Endothelial cell of umbilical vein (primary cell): ENCODE data around the gene TBCD. TPM values are rescaled to one million over a fixed set of nuclear protein-coding genes. Genes with fewer than 3 reads are reported as not detected.

Experiments
- BruUV-seq: library from RNA; stranded (reverse); fragments of 400-500 nt; replicated peaks from 2 replicates; lab custom pipeline; 2021; lab: Mats Ljungman, UMichigan
- CTCF ChIA-PET: fragments of 300-600, 350-600 bp; sonication (Branson Sonifier 250); formaldehyde crosslinking; loops from one replicate; lab custom pipeline; 2021; ENCODE audit warnings: antibody characterized with exemption, inconsistent platforms; lab: Charles Lee
- POLR2A ChIA-PET: fragments of 300-600, 350-600 bp; sonication (Branson Sonifier 250); formaldehyde crosslinking; loops from one replicate; lab custom pipeline; 2021; ENCODE audit warnings: antibody characterized with exemption, inconsistent platforms; lab: Charles Lee
- DNase-seq: peaks from one replicate; pipeline ENCODE4 v3.0.0-alpha.2; 2011; ENCODE audit warnings: low read depth, low spot score
- FAIRE-seq: peaks from 2 replicates; lab custom pipeline; 2011; peaks lifted over from hg19 to GRCh38; lab: Jason Lieb, UNC
- H2AFZ ChIP-seq: 2 replicates; pipeline ENCODE4 v1.6.0; 2012; ENCODE audit warnings: low read depth, low read length, control low read depth, inconsistent platforms
- H3K27ac ChIP-seq: 2 replicates; pipeline ENCODE4 v1.5.1; 2011; ENCODE audit warnings: low read depth, mild to moderate bottlenecking, control low read depth, low read length, moderate library complexity; ENCODE audit not compliant: insufficient read depth
- H3K27me3 ChIP-seq, 2 experiments: 2 replicates each; pipeline versions ENCODE4 v1.6.0 to v1.6.1; 2011; ENCODE audit warnings: low read length in 2 of 2, mixed read lengths in 1 of 2; ENCODE audit not compliant: control insufficient read depth in 2 of 2, insufficient read depth in 2 of 2
- H3K36me3 ChIP-seq, 2 experiments: 2 replicates in 1 of 2; 3 replicates in 1 of 2; pipeline ENCODE4 v1.5.1; 2011; ENCODE audit warnings: low read length in 2 of 2, mild to moderate bottlenecking in 1 of 2, moderate library complexity in 1 of 2; ENCODE audit not compliant: control insufficient read depth in 2 of 2, insufficient read depth in 2 of 2; ENCODE audit errors: extremely low read depth in 1 of 2
- H3K4me1 ChIP-seq: 3 replicates; pipeline ENCODE4 v1.5.1; 2011; ENCODE audit warnings: mild to moderate bottlenecking, low read length; ENCODE audit not compliant: control insufficient read depth, insufficient read depth; ENCODE audit errors: extremely low read depth
- H3K4me2 ChIP-seq: 2 replicates; pipeline ENCODE4 v1.6.1; 2011; ENCODE audit warnings: low read length, control low read depth, mixed read lengths; ENCODE audit not compliant: insufficient read depth
- H3K4me3 ChIP-seq, 3 experiments: fragments of 200-600 bp in 1 of 3; sonication (generic), shearing (Covaris generic) in 1 of 3; replicated peaks in 1 of 3; 2 replicates each; pipeline ENCODE4 v1.5.1; 2011 to 2016; ENCODE audit warnings: control low read depth in 3 of 3, low read length in 3 of 3, mild to moderate bottlenecking in 2 of 3, inconsistent platforms in 1 of 3, low read depth in 1 of 3, moderate library complexity in 1 of 3; ENCODE audit not compliant: insufficient read depth in 1 of 3
- H3K79me2 ChIP-seq: 2 replicates; pipeline ENCODE4 v1.6.0; 2012; ENCODE audit warnings: low read length, inconsistent platforms; ENCODE audit not compliant: control insufficient read depth, insufficient read depth
- H3K9ac ChIP-seq: replicated peaks from 2 replicates; pipeline ENCODE3; 2011; ENCODE audit warnings: low read length, control low read depth; ENCODE audit not compliant: insufficient read depth; ENCODE audit errors: extremely low read depth
- H3K9me1 ChIP-seq: replicated peaks from 3 replicates; pipeline ENCODE4 v1.6.0; 2011; ENCODE audit warnings: mild to moderate bottlenecking, low read length; ENCODE audit not compliant: control insufficient read depth, insufficient read depth; ENCODE audit errors: extremely low read depth
- H3K9me3 ChIP-seq: replicated peaks from 2 replicates; pipeline ENCODE4 v1.5.1; 2012; ENCODE audit warnings: low read length, inconsistent platforms; ENCODE audit not compliant: control insufficient read depth, insufficient read depth
- H4K20me1 ChIP-seq: replicated peaks from 2 replicates; pipeline ENCODE3; 2011; ENCODE audit warnings: mild to moderate bottlenecking, low read length; ENCODE audit not compliant: control insufficient read depth, insufficient read depth; ENCODE audit errors: extremely low read depth
- CTCF ChIP-seq, 2 donors: IDR thresholded peaks; 1 replicate in 1 of 2; 2 replicates in 1 of 2; pipeline ENCODE4 v1.5.1; 2011; ENCODE audit warnings: low read length in 2 of 2, mild to moderate bottlenecking in 2 of 2, moderate library complexity in 2 of 2, control low read depth in 1 of 2, inconsistent platforms in 1 of 2, low read depth in 1 of 2; ENCODE audit not compliant: insufficient read depth in 1 of 2; ENCODE audit errors: extremely low read depth in 1 of 2
- EZH2 ChIP-seq: IDR thresholded peaks from 2 replicates; pipeline ENCODE4 v1.6.1; 2012; ENCODE audit warnings: borderline replicate concordance, low read depth, mild to moderate bottlenecking, moderate library complexity, low read length, inconsistent platforms; ENCODE audit not compliant: severe bottlenecking
- FOS ChIP-seq: IDR thresholded peaks from 2 replicates; pipeline ENCODE4 v1.6.1; 2011; ENCODE audit warnings: mild to moderate bottlenecking, low read length, moderate library complexity, borderline replicate concordance; ENCODE audit not compliant: insufficient read depth
- GATA2 ChIP-seq: IDR thresholded peaks from 2 replicates; pipeline ENCODE4 v1.7.0; 2011; ENCODE audit warnings: low read depth, mild to moderate bottlenecking, moderate library complexity, mixed read lengths, low read length; ENCODE audit not compliant: insufficient read length, insufficient read depth
- JUN ChIP-seq: IDR thresholded peaks from 2 replicates; pipeline ENCODE4 v1.6.1; 2011; ENCODE audit warnings: borderline replicate concordance, low read depth; ENCODE audit not compliant: insufficient read length, insufficient read depth
- MAX ChIP-seq: IDR thresholded peaks from 2 replicates; pipeline ENCODE4 v1.6.1; 2011; ENCODE audit not compliant: insufficient read depth, insufficient read length
- MYC ChIP-seq: IDR thresholded peaks from one replicate; pipeline ENCODE4 v1.6.1; 2011; ENCODE audit warnings: mild to moderate bottlenecking, low read depth, low read length
- POLR2A ChIP-seq: IDR thresholded peaks from 2 replicates; pipeline ENCODE4 v1.6.1; 2012; ENCODE audit warnings: low read depth, mild to moderate bottlenecking, control low read depth, low read length
- POLR2AphosphoS5 ChIP-seq: IDR thresholded peaks from 2 replicates; pipeline ENCODE4 v1.6.1; 2012; ENCODE audit warnings: low read depth, mild to moderate bottlenecking, control low read depth, low read length, moderate library complexity; ENCODE audit not compliant: insufficient read depth
- dilution Hi-C: fragments of 300-500 bp; cut with MboI; formaldehyde crosslinking; loops from one replicate; pipeline ENCODE4 v1.15.0; 2019; ENCODE audit warnings: low sequenced_read_pairs; ENCODE audit not compliant: extremely low pct_ligation_motif_present
- intact Hi-C: fragments of 100-400 bp; cut with micrococcal nuclease; formaldehyde crosslinking; loops from one replicate; pipeline ENCODE4 v1.10.0; 2022
- polyA plus RNA-seq, 4 experiments: library from polyadenylated mRNA; depleted of rRNA in 3 of 4; stranded (reverse) in 3 of 4; unstranded in 1 of 4; fragments of >200 nt; gene quantifications; 2 replicates each; pipeline versions ENCODE4 v1.2.1 to v1.2.3, GENCODE V29; 2011 to 2012; ENCODE audit warnings: missing spikeins in 1 of 4
- total RNA-seq: library from RNA; stranded (reverse); gene quantifications from 2 replicates; pipeline ENCODE4 v1.2.3, GENCODE V29; 2021

The TBCD gene
- total and polyA plus RNA-seq, 2 donors (not counting 3 experiments of a cell fraction or from before 2014, with no cell fraction given): 121 to 145 TPM

- H3K4me3 ChIP-seq: no peak overlapping the region
- FAIRE-seq (no peak), DNase-seq (no peak)
- H3K27ac ChIP-seq: no peak overlapping the region
- POLR2A ChIA-PET: no interaction called here
- no peaks in the 10 kb centered on the region for H3K79me2 ChIP-seq
- no peaks in the 10 kb centered on the region for H4K20me1 ChIP-seq
- H3K36me3 ChIP-seq: peaks cover 0 to 2% of the 10 kb centered on the region in 2 experiments
- H3K27me3 ChIP-seq: no peaks in the 10 kb centered on the region
- dilution Hi-C loops: no loop called here
- H3K9me3 ChIP-seq: no peaks in the 10 kb centered on the region
- no TSS peak for BruUV-seq
- CTCF ChIA-PET: interaction anchor here (0.7 to 1.5 kb wide), 3 partner anchors 9 to 26 kb away, joined by 3 to 5 read pairs (median 3); no protein-coding TSS in a partner anchor
- H3K4me2 ChIP-seq: no peak overlapping the region
- peaks cover 7% of the 10 kb centered on the region for H3K4me1 ChIP-seq
- H3K9me1 ChIP-seq: no peaks in the 10 kb centered on the region
- H3K9ac ChIP-seq: no peak overlapping the region
- H2AFZ ChIP-seq: no peak overlapping the region
- TF ChIP-seq MAX: no peak
- no peak for TF ChIP-seq EZH2
- TF ChIP-seq JUN: no peak
- no peak for TF ChIP-seq GATA2
- TF ChIP-seq POLR2AphosphoS5: no peak
- TF ChIP-seq POLR2A: no peak
- TF ChIP-seq CTCF (IDR thresholded peaks at IDR 0.05; ENCODE audit: extremely low read depth in 1 of 2, insufficient read depth in 1 of 2, low read depth in 1 of 2, low read length in 2 of 2): no peak
- TF ChIP-seq FOS: no peak
- TF ChIP-seq MYC: no peak
- intact Hi-C loops: loop anchor here (1.0 kb wide), 1 partner anchor 38 kb away; no protein-coding TSS in a partner anchor
Measured at GRCh38 chr17:82807562-82807961, 55.7 kb downstream of the TBCD start.
